ENCODE results near the gene SYNE1.

SYNE1 gene

GRCh38 chr6:152305672-152306071 lies 331.5 kb downstream of the SYNE1 start:
- in situ Hi-C loops (cut with MboI; ENCODE audit: low sequenced_read_pairs, unreplicated experiment) = no loop called here
- no peak for DNase-seq (ENCODE audit: low spot score)
- TF ChIP-seq CTCF (IDR thresholded peaks at IDR 0.05; ENCODE audit: borderline replicate concordance, control extremely low read depth, extremely low read depth, insufficient read depth, missing control alignments) = no peak

GRCh38 chr6:152301765-152302568 lies 335.2 kb downstream of the SYNE1 start:
- peak; percentile 42 for TF ChIP-seq CTCF (IDR thresholded peaks at IDR 0.05; ENCODE audit: borderline replicate concordance, control extremely low read depth, extremely low read depth, insufficient read depth, missing control alignments)
- in situ Hi-C loops (cut with MboI; ENCODE audit: low sequenced_read_pairs, unreplicated experiment) = no loop called here
- peak; percentile 86 for DNase-seq (ENCODE audit: low spot score)

- in situ Hi-C loops (cut with MboI; ENCODE audit: low sequenced_read_pairs, unreplicated experiment) = no loop called here
- no peak for DNase-seq (ENCODE audit: low spot score)
- TF ChIP-seq CTCF (IDR thresholded peaks at IDR 0.05; ENCODE audit: borderline replicate concordance, control extremely low read depth, extremely low read depth, insufficient read depth, missing control alignments) = no peak
Measured at GRCh38 chr6:152301021-152301764, 336.0 kb downstream of the SYNE1 start.

- no peak for TF ChIP-seq CTCF (IDR thresholded peaks at IDR 0.05; ENCODE audit: borderline replicate concordance, control extremely low read depth, extremely low read depth, insufficient read depth, missing control alignments)
- no peak for DNase-seq (ENCODE audit: low spot score)
- in situ Hi-C loops (cut with MboI; ENCODE audit: low sequenced_read_pairs, unreplicated experiment) = no loop called here
Measured at GRCh38 chr6:152300517-152300916, 336.6 kb downstream of the SYNE1 start.

GRCh38 chr6:152298848-152299735 lies 338.1 kb downstream of the SYNE1 start:
- TF ChIP-seq CTCF (IDR thresholded peaks at IDR 0.05; ENCODE audit: borderline replicate concordance, control extremely low read depth, extremely low read depth, insufficient read depth, missing control alignments) = no peak
- in situ Hi-C loops (cut with MboI; ENCODE audit: low sequenced_read_pairs, unreplicated experiment) = no loop called here
- DNase-seq (ENCODE audit: low spot score) = no peak

GRCh38 chr6:152298055-152298647 lies 339.0 kb downstream of the SYNE1 start:
- TF ChIP-seq CTCF (IDR thresholded peaks at IDR 0.05; ENCODE audit: borderline replicate concordance, control extremely low read depth, extremely low read depth, insufficient read depth, missing control alignments) = no peak
- DNase-seq (ENCODE audit: low spot score) = peak; percentile 29
- in situ Hi-C loops (cut with MboI; ENCODE audit: low sequenced_read_pairs, unreplicated experiment) = no loop called here

Data from GM13976 (cell line).